Endothelial cell of umbilical vein (primary cell): ENCODE measurements around the gene SPG7.

Experiments used
- CTCF ChIP-seq, 2 donors: IDR thresholded peaks; 1 replicate in 1 of 2; 2 replicates in 1 of 2; pipeline ENCODE4 v1.5.1; 2011; ENCODE audit warnings: low read length in 2 of 2, mild to moderate bottlenecking in 2 of 2, moderate library complexity in 2 of 2, control low read depth in 1 of 2, inconsistent platforms in 1 of 2, low read depth in 1 of 2; ENCODE audit not compliant: insufficient read depth in 1 of 2; ENCODE audit errors: extremely low read depth in 1 of 2
- MAX ChIP-seq: IDR thresholded peaks from 2 replicates; pipeline ENCODE4 v1.6.1; 2011; ENCODE audit not compliant: insufficient read depth, insufficient read length
- MYC ChIP-seq: IDR thresholded peaks from one replicate; pipeline ENCODE4 v1.6.1; 2011; ENCODE audit warnings: mild to moderate bottlenecking, low read depth, low read length
- POLR2A ChIP-seq: IDR thresholded peaks from 2 replicates; pipeline ENCODE4 v1.6.1; 2012; ENCODE audit warnings: low read depth, mild to moderate bottlenecking, control low read depth, low read length
- POLR2AphosphoS5 ChIP-seq: IDR thresholded peaks from 2 replicates; pipeline ENCODE4 v1.6.1; 2012; ENCODE audit warnings: low read depth, mild to moderate bottlenecking, control low read depth, low read length, moderate library complexity; ENCODE audit not compliant: insufficient read depth

GRCh38 chr16:89557690-89558490, 49.7 kb downstream of the SPG7 start:
- no peak for TF ChIP-seq CTCF (IDR thresholded peaks at IDR 0.05; ENCODE audit: extremely low read depth in 1 of 2, insufficient read depth in 1 of 2, low read depth in 1 of 2, low read length in 2 of 2)
- no peak for TF ChIP-seq MAX
- no peak for TF ChIP-seq MYC
- TF ChIP-seq POLR2AphosphoS5: no peak
- TF ChIP-seq POLR2A: no peak
